Transverse colon (tissue), 3 donors: Measurements from ENCODE around the gene STING1.

Experiments
- EP300 ChIP-seq: sonication (generic); formaldehyde crosslinking; IDR thresholded peaks from one replicate; pipeline ENCODE4 v1.6.1; 2017; ENCODE audit warnings: antibody characterized with exemption, low read depth
- POLR2A ChIP-seq: fragments of 450-650 bp; IDR thresholded peaks from one replicate; pipeline ENCODE4 v1.6.1; 2016; ENCODE audit warnings: antibody characterized with exemption, mild to moderate bottlenecking, moderate library complexity
- TF ChIP-seq, protein P1 (sequence below), 5 experiments: fragments of 200-600 bp in 3 of 5; fragments of 450-650 bp in 2 of 5; sonication (generic) in 3 of 5; IDR thresholded peaks; 1 replicate in 2 of 5; 2 replicates in 3 of 5; pipeline ENCODE4 v1.5.1; 2016 to 2017; ENCODE audit warnings: antibody characterized with exemption in 5 of 5, inconsistent platforms in 3 of 5, mild to moderate bottlenecking in 2 of 5, moderate library complexity in 1 of 5

DNA sequence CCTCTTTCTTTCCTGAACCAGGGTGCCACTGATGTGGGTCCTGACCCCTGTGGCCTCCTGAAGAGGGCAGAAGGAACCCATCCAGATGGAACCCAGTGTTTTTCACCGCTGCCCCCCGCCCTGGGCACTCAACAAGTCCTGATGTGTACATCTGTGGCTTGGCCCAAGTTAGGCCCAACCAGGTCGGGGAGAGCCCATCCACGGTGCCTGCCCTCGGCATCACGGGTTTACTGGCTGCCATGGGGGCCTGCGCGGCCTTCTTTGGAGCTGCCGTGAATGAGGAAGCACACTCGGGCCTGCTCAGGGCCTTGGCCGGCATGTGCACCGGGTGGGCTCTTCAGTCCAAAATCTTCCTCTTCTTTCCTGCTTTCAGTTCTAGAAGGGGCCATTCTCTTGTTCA is 25.8 kb downstream of the STING1 start:
- no peak for TF ChIP-seq POLR2A
- TF ChIP-seq EP300, result no peak
- TF ChIP-seq, protein P1, sequence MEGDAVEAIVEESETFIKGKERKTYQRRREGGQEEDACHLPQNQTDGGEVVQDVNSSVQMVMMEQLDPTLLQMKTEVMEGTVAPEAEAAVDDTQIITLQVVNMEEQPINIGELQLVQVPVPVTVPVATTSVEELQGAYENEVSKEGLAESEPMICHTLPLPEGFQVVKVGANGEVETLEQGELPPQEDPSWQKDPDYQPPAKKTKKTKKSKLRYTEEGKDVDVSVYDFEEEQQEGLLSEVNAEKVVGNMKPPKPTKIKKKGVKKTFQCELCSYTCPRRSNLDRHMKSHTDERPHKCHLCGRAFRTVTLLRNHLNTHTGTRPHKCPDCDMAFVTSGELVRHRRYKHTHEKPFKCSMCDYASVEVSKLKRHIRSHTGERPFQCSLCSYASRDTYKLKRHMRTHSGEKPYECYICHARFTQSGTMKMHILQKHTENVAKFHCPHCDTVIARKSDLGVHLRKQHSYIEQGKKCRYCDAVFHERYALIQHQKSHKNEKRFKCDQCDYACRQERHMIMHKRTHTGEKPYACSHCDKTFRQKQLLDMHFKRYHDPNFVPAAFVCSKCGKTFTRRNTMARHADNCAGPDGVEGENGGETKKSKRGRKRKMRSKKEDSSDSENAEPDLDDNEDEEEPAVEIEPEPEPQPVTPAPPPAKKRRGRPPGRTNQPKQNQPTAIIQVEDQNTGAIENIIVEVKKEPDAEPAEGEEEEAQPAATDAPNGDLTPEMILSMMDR (IDR thresholded peaks at IDR 0.05), result no peak
